GM21619 (cell line): Measurements from ENCODE around the gene CCDC170.
A peak's percentile ranks its signal among the peaks of the same experiment; 100 is the strongest.
"Not testable (repeated sequence)": the region's sequence is repeated elsewhere in the genome, so short reads cannot be mapped to it uniquely, and the experiment has no call there.

ENCODE experiments used
- ATAC-seq: cut with Tn5 transposase; IDR thresholded peaks from one replicate; pipeline ENCODE4 v1.9.1; 2021; ENCODE audit not compliant: unreplicated experiment

CCDC170 gene

GRCh38 chr6:151494235-151494935 is 568 bp downstream of the CCDC170 start:
- no peak for ATAC-seq

- ATAC-seq = no peak
Observed at GRCh38 chr6:151494936-151495320, 1.1 kb downstream of the CCDC170 start.

- no peak for ATAC-seq
Observed at GRCh38 chr6:151495380-151495779, 1.6 kb downstream of the CCDC170 start.

GRCh38 chr6:151497905-151498304 is 4.1 kb downstream of the CCDC170 start:
- peak; percentile 18 for ATAC-seq

- peak; percentile 73 for ATAC-seq
Observed at GRCh38 chr6:151498327-151498726, 4.5 kb downstream of the CCDC170 start.

- no peak for ATAC-seq
Observed at GRCh38 chr6:151499551-151499950, 5.7 kb downstream of the CCDC170 start.

GRCh38 chr6:151501511-151502136 is 7.8 kb downstream of the CCDC170 start:
- ATAC-seq = no peak

GRCh38 chr6:151502499-151502898 is 8.7 kb downstream of the CCDC170 start:
- no peak for ATAC-seq

GRCh38 chr6:151506761-151507160 is 12.9 kb downstream of the CCDC170 start:
- ATAC-seq = no peak

- no peak for ATAC-seq
Observed at GRCh38 chr6:151509048-151509447, 15.2 kb downstream of the CCDC170 start.

DNA sequence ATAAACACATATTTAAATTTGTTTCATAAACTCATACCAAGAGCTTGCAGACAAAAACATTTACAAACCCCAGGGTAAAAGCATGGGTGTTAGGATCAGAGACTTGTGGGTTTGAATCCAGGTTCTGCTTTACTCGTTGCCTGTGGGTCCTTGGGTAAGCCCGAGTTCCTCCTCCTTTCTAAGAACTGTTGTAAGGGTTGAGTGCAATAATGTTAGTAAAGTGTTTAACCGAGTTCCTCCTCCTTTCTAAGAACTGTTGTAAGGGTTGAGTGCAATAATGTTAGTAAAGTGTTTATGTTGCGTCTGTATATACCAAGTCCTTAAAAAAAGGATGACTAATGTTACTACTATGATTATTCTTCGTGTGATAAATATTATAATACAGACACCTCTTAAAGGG is 18.7 kb downstream of the CCDC170 start:
- no peak for ATAC-seq

DNA sequence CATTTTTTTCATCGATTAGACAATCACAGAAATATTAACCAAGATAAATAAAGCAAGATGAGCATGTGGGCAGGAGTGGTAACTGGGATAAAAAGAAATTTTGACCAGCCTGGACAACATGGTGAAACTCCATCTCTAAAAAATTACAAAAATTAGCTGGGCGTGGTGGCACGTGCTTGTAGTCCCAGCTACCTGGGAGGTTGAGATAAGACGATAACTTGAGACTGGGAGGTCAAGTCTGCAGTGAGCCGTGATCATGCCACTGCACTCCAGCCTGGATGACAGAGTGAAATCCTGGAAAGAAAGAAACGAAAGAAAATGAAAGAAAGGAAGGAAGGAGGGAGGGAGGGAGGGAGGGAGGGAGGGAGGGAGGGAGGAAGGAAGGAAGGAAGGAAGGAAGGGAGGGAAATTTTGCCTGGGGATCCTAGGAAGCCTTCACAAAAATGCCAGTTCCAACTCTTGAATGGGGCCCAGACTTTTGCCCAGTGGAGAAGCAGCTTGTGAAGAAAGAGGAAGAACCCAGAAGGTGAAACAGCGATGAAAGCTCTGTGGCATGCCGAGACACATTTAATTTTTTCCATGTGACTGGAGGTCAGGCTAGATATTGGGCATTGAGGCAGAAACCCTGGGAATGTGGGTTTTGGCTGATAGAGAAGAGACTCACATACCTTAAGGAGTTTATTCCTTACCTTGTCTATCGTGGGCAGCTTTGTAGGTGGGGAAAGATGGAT is 20.3 kb downstream of the CCDC170 start:
- ATAC-seq = no peak

DNA sequence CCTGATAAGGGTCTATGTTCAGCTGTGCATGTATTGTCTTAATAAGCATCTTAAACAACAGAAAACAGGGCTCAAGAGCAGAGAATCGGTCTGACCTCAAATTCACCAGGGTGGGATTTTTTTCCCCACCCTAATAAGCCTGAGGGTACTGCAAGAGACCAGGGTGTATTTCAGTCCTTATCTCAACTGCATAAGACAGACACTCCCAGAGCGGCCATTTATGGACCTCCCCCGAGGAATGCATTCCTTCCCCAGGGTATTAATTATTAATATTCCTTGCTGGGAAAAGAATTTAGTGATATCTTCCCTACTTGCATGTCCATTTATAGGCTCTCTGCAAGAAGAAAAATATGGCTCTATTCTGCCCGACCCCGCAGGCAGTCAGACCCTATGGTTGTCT is 25.2 kb downstream of the CCDC170 start:
- ATAC-seq = not testable (repeated sequence)

GRCh38 chr6:151523034-151523433 is 29.2 kb downstream of the CCDC170 start:
- ATAC-seq = no peak

GRCh38 chr6:151524059-151524458 is 30.2 kb downstream of the CCDC170 start:
- ATAC-seq = no peak

DNA sequence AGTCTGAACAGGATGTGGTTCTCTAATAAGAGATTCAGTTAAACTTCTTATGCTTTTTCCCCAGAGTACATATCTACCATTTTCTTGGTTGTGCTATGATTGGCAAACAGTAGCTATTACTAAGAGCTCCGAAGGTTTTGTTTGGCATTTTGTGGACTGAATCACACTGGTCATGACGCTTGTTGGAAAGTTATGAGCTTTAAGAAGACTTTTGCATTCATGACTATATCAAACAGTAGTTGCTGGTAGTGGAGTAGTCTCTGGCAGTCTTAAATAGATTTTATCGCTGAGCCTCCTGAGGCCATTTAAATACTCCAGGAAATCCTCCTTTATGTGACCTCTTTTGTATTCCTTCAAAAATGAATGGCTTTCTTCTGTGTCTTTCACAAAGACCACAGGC is 40.8 kb downstream of the CCDC170 start:
- ATAC-seq = no peak

DNA sequence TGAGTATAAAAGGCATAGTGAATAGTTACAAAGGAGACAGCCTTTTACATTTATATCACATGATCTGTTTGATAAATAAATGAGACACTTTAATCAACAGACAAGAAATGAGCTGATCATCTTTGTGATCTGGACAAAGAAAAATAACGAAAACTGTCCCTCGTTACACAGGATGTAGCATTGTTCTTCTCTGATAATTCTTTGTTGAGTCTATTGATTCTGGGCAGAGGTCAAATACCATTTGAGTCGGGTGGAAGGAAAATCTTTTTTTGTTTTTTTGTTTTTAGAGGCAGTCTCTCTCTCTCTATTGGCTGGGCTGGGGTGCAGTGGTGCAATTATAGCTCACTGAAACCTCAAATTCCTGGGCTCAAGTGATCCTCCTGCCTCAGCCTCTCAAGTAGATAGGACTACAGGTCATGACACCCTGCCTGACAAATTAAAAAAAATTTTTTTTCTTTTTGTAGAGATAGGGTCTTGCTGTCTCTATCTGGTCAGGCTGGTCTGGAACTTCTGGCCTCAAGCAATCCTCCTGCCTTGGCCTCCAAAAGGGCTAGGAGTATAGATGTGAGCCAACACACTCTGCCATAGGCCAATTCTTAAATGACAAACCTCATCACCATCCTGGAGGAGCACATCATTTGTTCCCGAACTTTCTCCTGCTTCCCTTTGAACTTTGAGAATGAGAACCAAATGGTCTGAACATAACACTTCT is 41.8 kb downstream of the CCDC170 start:
- no peak for ATAC-seq

- no peak for ATAC-seq
Observed at GRCh38 chr6:151536188-151536479, 42.3 kb downstream of the CCDC170 start.

GRCh38 chr6:151537556-151537955 is 43.7 kb downstream of the CCDC170 start:
- no peak for ATAC-seq

DNA sequence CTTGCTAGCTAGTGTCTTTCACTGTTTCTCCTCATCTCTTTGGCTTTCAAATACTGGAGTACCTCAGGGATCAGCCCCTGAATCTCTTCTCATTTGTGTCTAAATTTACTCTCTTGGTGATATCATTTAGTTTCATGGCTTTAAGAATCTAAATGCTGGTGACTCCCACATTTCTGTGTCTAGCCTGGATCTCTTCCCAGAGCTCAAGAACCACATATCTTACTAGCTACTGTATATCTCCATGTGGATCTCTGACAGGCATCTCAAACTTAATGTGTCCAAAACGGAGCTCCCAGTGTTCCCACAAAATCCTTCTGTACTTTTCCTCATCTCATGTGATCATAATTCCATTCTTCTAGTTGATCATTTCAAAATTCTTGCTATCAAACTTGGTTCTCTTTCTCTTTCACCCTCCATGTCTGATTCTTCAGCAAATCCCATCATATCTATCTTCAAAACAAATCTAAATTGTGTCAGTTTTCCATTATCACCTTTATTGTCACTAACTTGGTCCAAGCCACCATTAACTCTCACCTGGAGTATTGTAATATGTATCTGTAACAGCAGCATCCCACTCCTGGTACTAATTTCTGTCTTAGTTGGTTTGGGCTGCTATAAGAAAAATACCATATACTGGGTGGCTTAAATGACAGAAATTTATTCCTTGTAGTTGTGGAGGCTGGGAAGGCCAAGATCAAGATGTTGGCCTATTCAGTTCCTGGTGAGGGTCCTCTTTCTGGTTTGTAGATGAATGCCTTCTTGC is 45.9 kb downstream of the CCDC170 start:
- no peak for ATAC-seq

- ATAC-seq = no peak
Observed at GRCh38 chr6:151544453-151544852, 50.6 kb downstream of the CCDC170 start.
